ENCODE results near the gene BIVM. TPM values are rescaled to one million over a fixed set of nuclear protein-coding genes. Genes with fewer than 3 reads are reported as not detected.

BIVM gene
- total and polyA plus RNA-seq, 2 donors (not counting 3 experiments of a cell fraction or from before 2014, with no cell fraction given): 7.7 to 20.3 TPM

DNA sequence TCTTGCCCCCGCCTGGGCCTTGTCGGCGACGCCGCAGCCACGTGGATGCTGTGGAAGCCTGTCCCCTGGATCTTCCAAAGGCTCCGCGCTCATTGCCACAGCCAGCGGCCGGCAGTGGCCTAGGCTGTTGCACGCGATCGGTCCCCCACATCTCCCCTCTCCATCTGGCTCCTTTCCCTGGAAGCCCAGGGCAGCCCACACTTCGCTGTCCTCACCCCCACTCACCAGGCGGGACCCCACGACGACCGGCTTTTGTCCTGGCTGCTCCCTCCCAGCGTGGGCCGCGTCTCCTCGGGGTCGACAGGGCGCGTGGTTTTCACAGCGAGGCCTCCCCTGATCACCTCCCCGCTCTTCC lies 24.7 kb upstream of the BIVM start:
- no peaks in the 10 kb centered on the region for H3K36me3 ChIP-seq (ENCODE audit: control insufficient read depth in 2 of 2, extremely low read depth in 1 of 2, insufficient read depth in 2 of 2, low read length in 2 of 2)
- H3K4me1 ChIP-seq (ENCODE audit: control insufficient read depth, extremely low read depth, insufficient read depth, low read length): peaks cover 18% of the 10 kb centered on the region
- intact Hi-C loops (cut with micrococcal nuclease) (no loop called here), dilution Hi-C loops (cut with MboI; ENCODE audit: extremely low pct_ligation_motif_present, low sequenced_read_pairs) (no loop called here)
- ChIA-PET CTCF (interaction anchor here (0.8 to 1.9 kb wide), 9 partner anchors 11 to 182 kb away, joined by 3 to 10 read pairs (median 5); partner anchors contain the start of gene ERCC5), POLR2A (interaction anchor here (0.7 to 1.2 kb wide), 5 partner anchors 27 to 188 kb away, joined by 3 to 4 read pairs (median 3); partner anchors contain the start of gene ERCC5)
- H3K4me2 ChIP-seq (ENCODE audit: insufficient read depth, low read length): peak overlapping the region; percentile 79
- TF ChIP-seq MYC (IDR thresholded peaks at IDR 0.05; ENCODE audit: low read depth, low read length) (no peak), GATA2 (IDR thresholded peaks at IDR 0.05; ENCODE audit: insufficient read depth, insufficient read length, low read depth, low read length) (no peak), EZH2 (IDR thresholded peaks at IDR 0.05; ENCODE audit: borderline replicate concordance, low read depth, low read length, severe bottlenecking) (no peak), JUN (IDR thresholded peaks at IDR 0.05; ENCODE audit: borderline replicate concordance, insufficient read depth, insufficient read length, low read depth) (no peak), FOS (IDR thresholded peaks at IDR 0.05; ENCODE audit: borderline replicate concordance, insufficient read depth, low read length) (no peak), POLR2AphosphoS5 (IDR thresholded peaks at IDR 0.05; ENCODE audit: insufficient read depth, low read depth, low read length) (no peak), POLR2A (IDR thresholded peaks at IDR 0.05; ENCODE audit: low read depth, low read length) (no peak)
- TF ChIP-seq, protein P1, sequence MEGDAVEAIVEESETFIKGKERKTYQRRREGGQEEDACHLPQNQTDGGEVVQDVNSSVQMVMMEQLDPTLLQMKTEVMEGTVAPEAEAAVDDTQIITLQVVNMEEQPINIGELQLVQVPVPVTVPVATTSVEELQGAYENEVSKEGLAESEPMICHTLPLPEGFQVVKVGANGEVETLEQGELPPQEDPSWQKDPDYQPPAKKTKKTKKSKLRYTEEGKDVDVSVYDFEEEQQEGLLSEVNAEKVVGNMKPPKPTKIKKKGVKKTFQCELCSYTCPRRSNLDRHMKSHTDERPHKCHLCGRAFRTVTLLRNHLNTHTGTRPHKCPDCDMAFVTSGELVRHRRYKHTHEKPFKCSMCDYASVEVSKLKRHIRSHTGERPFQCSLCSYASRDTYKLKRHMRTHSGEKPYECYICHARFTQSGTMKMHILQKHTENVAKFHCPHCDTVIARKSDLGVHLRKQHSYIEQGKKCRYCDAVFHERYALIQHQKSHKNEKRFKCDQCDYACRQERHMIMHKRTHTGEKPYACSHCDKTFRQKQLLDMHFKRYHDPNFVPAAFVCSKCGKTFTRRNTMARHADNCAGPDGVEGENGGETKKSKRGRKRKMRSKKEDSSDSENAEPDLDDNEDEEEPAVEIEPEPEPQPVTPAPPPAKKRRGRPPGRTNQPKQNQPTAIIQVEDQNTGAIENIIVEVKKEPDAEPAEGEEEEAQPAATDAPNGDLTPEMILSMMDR (IDR thresholded peaks at IDR 0.05; ENCODE audit: extremely low read depth in 1 of 2, insufficient read depth in 1 of 2, low read depth in 1 of 2, low read length in 2 of 2): no peak
- TF ChIP-seq, protein P2, sequence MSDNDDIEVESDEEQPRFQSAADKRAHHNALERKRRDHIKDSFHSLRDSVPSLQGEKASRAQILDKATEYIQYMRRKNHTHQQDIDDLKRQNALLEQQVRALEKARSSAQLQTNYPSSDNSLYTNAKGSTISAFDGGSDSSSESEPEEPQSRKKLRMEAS (IDR thresholded peaks at IDR 0.05; ENCODE audit: insufficient read depth, insufficient read length): no peak
- no peaks in the 10 kb centered on the region for H3K27me3 ChIP-seq (ENCODE audit: control insufficient read depth in 2 of 2, insufficient read depth in 2 of 2, low read length in 2 of 2)
- H3K9me1 ChIP-seq (replicated peaks; ENCODE audit: control insufficient read depth, extremely low read depth, insufficient read depth, low read length): no peaks in the 10 kb centered on the region
- H4K20me1 ChIP-seq (replicated peaks; ENCODE audit: control insufficient read depth, extremely low read depth, insufficient read depth, low read length): no peaks in the 10 kb centered on the region
- peaks cover 22% of the 10 kb centered on the region for H3K79me2 ChIP-seq (ENCODE audit: control insufficient read depth, insufficient read depth, low read length)
- H3K9me3 ChIP-seq (replicated peaks; ENCODE audit: control insufficient read depth, insufficient read depth, low read length): no peaks in the 10 kb centered on the region
- peak overlapping the region; percentile 1 to 88 (median 85) for H3K4me3 ChIP-seq (replicated peaks in 1 of 3; ENCODE audit: insufficient read depth in 1 of 3, low read depth in 1 of 3, low read length in 3 of 3)
- H3K9ac ChIP-seq (replicated peaks; ENCODE audit: extremely low read depth, insufficient read depth, low read length): peak overlapping the region; percentile 88
- BruUV-seq (replicated peaks): TSS peak; percentile 97
- H3K27ac ChIP-seq (ENCODE audit: insufficient read depth, low read depth, low read length): peak overlapping the region; percentile 76
- H2AFZ ChIP-seq (ENCODE audit: low read depth, low read length): peak overlapping the region; percentile 98
- FAIRE-seq: no peak
- no peak for DNase-seq (ENCODE audit: low read depth, low spot score)
